Left ventricle myocardium inferior (tissue), 1 donor: ENCODE data around the gene PPP6R2. TPM values are rescaled to one million over a fixed set of nuclear protein-coding genes. Genes with fewer than 3 reads are reported as not detected.
A peak's percentile ranks its signal among the peaks of the same experiment; 100 is the strongest.
"Not testable (repeated sequence)": the region's sequence is repeated elsewhere in the genome, so short reads cannot be mapped to it uniquely, and the experiment has no call there.

Experiments used
- DNase-seq: peaks from one replicate; pipeline ENCODE4 v3.0.0-alpha.2; 2020
- H3K27ac ChIP-seq: fragments of 200-600 bp; replicated peaks from 2 replicates; pipeline ENCODE4 v1.8.0; 2021
- H3K27me3 ChIP-seq: fragments of 200-600 bp; 2 replicates; pipeline ENCODE4 v1.8.0; 2021; ENCODE audit warnings: low read depth
- H3K36me3 ChIP-seq: fragments of 200-600 bp; 2 replicates; pipeline ENCODE4 v1.8.0; 2021
- H3K4me1 ChIP-seq: fragments of 200-600 bp; 2 replicates; pipeline ENCODE4 v1.8.0; 2021
- H3K4me3 ChIP-seq: fragments of 200-600 bp; 2 replicates; pipeline ENCODE4 v1.8.0; 2021; ENCODE audit warnings: mild to moderate bottlenecking, moderate library complexity
- H3K9me3 ChIP-seq: fragments of 200-600 bp; replicated peaks from 2 replicates; pipeline ENCODE4 v1.8.0; 2021
- CTCF ChIP-seq: fragments of 200-600 bp; IDR thresholded peaks from 2 replicates; pipeline ENCODE4 v1.8.0; 2021; ENCODE audit warnings: antibody characterized with exemption, mild to moderate bottlenecking, borderline replicate concordance
- intact Hi-C: fragments of 100-400 bp; cut with micrococcal nuclease; formaldehyde crosslinking; loops from one replicate; pipeline ENCODE4 v1.11.0; 2022
- total RNA-seq: library from RNA; stranded (reverse); fragmentation: NEBNext Ultra II Directional; extraction: Animal tissue kit (Norgen Biotek cat#: 25700); gene quantifications from one replicate; pipeline ENCODE4 v1.2.1, GENCODE V29; 2021
- donor health status: DM: no; HTN: yes; CAD: no; lungs with severe emphysema.

The PPP6R2 gene
- total RNA-seq, 1 donor from 2014 or later: 38.6 TPM

- peak; percentile 62 for DNase-seq
- no peak for TF ChIP-seq CTCF
- peaks cover 22% of the 10 kb centered on the region for H3K36me3 ChIP-seq
- no peaks in the 10 kb centered on the region for H3K9me3 ChIP-seq
- H3K27me3 ChIP-seq: no peaks in the 10 kb centered on the region
- intact Hi-C loops: no loop called here
- H3K27ac ChIP-seq: no peak overlapping the region
- peaks cover 27% of the 10 kb centered on the region for H3K4me1 ChIP-seq
- no peak overlapping the region for H3K4me3 ChIP-seq
Measured at GRCh38 chr22:50403701-50404101, 60.6 kb downstream of the PPP6R2 start.

DNA sequence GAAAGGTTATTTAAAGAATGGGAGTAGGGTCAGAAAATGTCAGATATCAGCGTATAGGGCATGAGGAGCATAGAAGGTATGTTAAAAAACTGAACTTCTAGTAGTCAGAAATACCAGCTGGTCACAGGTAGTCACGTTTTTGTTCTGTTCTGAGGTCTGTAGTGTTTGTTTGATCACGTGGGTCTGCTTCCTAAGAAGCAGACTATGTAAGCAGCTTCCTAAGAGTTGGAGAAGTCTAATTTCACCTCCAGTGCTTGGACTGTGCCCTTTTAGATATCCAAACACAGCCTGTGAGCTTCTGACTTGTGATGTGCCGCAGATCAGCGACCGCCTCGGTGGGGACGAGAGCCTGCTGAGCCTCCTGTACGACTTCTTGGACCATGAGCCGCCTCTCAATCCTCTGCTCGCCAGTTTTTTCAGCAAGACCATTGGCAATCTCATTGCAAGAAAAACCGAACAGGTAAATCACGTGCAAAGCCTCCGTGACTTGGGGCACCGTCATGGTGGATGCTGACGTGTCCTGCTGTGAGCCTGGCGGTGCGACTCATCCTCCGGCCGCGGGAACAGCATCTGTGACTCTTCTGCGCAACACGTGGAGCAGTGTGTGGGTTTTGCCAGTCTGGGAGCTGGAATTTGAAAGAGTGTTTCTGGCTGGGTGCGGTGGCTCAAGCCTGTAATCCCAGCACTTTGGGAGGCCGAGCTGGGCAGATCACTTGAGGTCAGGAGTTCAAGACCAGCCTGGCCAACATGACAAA lies 63.5 kb downstream of the PPP6R2 start:
- Histone ChIP-seq H3K4me3 (no peak overlapping the region), H3K9me3 (no peaks in the 10 kb centered on the region), H3K4me1 (peaks cover 11% of the 10 kb centered on the region), H3K27ac (no peak overlapping the region), H3K27me3 (no peaks in the 10 kb centered on the region), H3K36me3 (peaks cover 47% of the 10 kb centered on the region)
- no peak for DNase-seq
- intact Hi-C loops: no loop called here
- TF ChIP-seq CTCF: no peak

DNA sequence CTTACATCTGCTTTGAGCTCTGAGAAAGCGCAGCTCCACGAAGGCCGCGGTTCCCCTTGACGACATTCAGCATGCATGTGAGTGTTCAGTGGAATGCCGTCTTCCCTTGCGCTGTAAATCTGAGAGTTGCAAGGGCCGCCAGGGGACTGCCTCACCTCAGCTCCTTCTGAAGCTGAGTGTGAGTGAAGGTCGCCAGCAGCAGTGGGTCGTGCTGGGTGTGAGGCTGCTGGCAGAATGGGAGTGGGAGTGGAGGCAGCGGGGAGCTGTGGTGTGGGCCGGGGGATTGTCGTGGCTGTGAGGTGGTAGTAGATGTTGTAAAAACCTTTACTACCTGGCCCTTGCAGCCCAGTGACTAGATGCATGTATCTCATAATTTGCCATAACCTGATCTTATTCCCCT lies 65.2 kb downstream of the PPP6R2 start:
- no peak overlapping the region for H3K4me3 ChIP-seq
- H3K9me3 ChIP-seq: no peaks in the 10 kb centered on the region
- peaks cover 16% of the 10 kb centered on the region for H3K4me1 ChIP-seq
- peaks cover 51% of the 10 kb centered on the region for H3K36me3 ChIP-seq
- H3K27me3 ChIP-seq: no peaks in the 10 kb centered on the region
- H3K27ac ChIP-seq: no peak overlapping the region
- no peak for DNase-seq
- intact Hi-C loops: no loop called here
- TF ChIP-seq CTCF: no peak

DNA sequence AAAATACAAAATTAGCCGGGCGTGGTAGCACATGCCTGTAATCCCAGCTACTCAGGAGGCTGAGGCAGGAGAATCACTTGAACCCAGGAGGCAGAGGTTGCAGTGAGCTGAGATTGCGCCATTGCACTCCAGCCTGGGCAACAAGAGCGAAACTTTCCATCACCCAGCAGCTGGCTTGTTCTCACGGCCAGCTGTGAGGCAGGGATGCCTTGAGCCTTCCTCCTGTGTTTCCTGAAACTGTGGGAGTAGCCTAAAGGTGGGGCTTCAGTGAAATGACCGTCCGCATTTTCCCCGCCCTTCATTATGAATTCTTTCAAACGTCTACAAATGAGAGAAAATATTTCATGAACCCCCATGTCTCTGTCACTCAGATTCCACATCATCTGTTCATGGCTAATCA lies 65.8 kb downstream of the PPP6R2 start:
- peaks cover 57% of the 10 kb centered on the region for H3K36me3 ChIP-seq
- DNase-seq, H3K9me3 ChIP-seq, H3K4me3 ChIP-seq, H3K27ac ChIP-seq, H3K27me3 ChIP-seq, H3K4me1 ChIP-seq, intact Hi-C loops: not testable (repeated sequence)

GRCh38 chr22:50414476-50415248 lies 71.5 kb downstream of the PPP6R2 start:
- H3K4me1 ChIP-seq: peaks cover 5% of the 10 kb centered on the region
- peaks cover 83% of the 10 kb centered on the region for H3K36me3 ChIP-seq
- no peaks in the 10 kb centered on the region for H3K9me3 ChIP-seq
- DNase-seq: no peak
- H3K27ac ChIP-seq: no peak overlapping the region
- no peak for TF ChIP-seq CTCF
- no peaks in the 10 kb centered on the region for H3K27me3 ChIP-seq
- H3K4me3 ChIP-seq: no peak overlapping the region
- intact Hi-C loops: no loop called here

- no peaks in the 10 kb centered on the region for H3K9me3 ChIP-seq
- no peak for TF ChIP-seq CTCF
- no peaks in the 10 kb centered on the region for H3K27me3 ChIP-seq
- no peak overlapping the region for H3K27ac ChIP-seq
- H3K36me3 ChIP-seq: peaks cover 85% of the 10 kb centered on the region
- intact Hi-C loops: no loop called here
- no peak overlapping the region for H3K4me3 ChIP-seq
- no peak for DNase-seq
- peaks cover 5% of the 10 kb centered on the region for H3K4me1 ChIP-seq
Measured at GRCh38 chr22:50415426-50415825, 72.3 kb downstream of the PPP6R2 start.
